ENCODE results near the gene CRB2.

The CRB2 gene

DNA sequence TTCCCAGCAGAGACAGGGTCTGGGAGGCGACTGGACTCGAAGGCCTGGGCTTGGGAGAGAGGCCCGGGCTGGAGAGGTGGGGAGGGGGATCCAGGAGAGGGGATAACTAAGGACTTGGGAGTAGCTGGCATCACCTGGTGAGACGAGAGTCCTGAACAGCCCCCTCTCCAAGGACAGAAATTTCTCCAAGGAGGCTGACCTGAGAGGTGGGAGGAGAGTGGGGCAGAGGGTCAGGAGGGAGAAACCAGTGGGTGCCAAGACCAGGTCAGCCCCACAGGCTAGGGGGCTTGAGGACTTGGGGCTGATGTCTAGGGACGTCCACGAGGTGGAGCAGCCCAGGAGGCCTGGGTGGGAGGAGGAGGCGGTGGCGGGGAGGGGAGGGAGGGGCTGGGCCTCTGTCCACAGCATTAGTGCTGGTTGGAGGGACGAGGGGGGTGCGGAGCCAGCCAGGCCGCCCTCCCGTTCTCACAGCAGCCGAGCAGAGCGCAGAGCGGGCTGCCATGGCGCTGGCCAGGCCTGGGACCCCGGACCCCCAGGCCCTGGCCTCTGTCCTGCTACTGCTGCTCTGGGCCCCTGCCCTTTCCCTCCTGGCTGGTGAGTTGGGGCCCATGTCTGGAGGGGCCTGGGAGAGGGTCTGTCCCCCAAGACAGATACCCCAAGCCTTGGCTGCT lies at the start of gene CRB2:
TSS of gene CRB2 (plus strand) at position 437 of the 671 bp plus-strand sequence. CDS start at position 501, 64 bp downstream.
- peak; percentile 81 for DNase-seq (ENCODE audit: low read depth, low spot score)

DNA sequence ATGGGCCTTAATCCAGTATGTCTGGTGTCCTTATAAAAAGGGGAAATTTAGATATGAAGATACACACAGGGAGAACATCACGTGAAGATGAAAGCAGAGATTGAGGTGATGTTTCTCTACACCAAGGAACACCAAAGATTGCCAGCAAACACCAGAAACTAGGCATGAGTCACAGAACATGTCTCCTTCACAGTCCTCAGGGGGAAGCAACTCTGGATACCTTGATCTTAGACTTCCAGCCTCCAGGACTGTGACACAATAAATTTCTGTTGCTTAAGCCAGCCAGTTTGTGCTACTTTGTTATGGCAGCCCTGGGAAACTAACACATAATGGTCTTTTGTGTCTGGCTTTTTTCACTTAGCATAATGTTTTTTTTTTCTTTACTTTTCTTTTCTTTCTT lies 46.4 kb upstream of the CRB2 start:
- no peak for DNase-seq (ENCODE audit: low read depth, low spot score)

DNA sequence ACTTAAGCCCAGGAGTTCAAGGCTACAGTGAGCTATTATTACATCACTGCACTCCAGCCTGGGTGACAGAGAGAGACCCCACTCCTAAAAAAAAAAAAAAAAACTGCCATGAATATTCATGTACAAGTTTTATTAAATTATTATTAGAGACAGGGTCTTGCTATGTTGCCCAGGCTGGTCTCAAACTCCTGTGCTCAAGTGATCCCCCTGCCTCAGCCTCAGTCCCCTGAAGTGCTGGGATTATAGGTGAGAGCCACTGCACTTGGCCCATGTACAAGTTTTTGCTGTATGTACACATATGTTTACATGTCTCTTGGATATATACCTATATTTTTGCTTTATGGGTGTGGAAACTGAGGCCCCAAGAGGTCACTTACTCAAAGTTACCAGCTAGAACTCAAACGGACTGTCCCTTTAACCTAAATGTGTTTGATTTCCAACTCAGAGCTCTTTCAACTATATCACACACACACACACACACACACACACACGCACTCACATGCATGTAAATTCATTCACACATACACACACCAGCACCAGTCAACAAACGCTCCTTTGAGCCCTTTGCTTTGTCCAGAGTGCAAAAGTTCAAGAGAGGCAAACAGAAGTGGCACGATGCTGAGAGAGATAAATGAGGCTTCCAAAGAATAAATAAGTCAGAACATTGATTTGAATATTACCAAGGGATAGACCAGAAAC lies 45.3 kb upstream of the CRB2 start:
- no peak for DNase-seq (ENCODE audit: low read depth, low spot score)

DNA sequence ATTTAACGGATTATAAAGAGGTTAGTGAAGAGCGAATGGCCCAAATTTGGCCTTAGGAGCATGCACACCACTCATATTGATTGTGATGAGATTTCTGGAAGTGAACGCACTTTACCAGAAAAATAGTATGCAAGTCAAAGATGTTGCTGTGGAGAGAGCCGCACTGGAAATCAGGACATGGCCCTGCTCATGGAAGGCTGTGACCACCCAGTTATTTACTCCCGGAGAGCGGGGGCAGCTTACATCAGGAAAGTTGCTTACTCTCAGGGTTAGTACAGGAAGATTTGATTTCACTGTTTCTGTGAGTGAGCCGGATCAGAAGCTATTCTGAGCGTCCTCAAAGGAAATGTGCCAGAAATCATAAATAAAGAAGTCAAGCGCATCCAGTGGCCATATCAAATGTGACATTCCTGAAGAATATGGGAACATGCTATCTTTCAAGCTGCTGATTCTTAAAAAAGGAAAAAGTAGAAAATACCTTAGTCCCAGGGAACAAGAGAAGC lies 44.7 kb upstream of the CRB2 start:
- DNase-seq (ENCODE audit: low read depth, low spot score), result no peak

DNA sequence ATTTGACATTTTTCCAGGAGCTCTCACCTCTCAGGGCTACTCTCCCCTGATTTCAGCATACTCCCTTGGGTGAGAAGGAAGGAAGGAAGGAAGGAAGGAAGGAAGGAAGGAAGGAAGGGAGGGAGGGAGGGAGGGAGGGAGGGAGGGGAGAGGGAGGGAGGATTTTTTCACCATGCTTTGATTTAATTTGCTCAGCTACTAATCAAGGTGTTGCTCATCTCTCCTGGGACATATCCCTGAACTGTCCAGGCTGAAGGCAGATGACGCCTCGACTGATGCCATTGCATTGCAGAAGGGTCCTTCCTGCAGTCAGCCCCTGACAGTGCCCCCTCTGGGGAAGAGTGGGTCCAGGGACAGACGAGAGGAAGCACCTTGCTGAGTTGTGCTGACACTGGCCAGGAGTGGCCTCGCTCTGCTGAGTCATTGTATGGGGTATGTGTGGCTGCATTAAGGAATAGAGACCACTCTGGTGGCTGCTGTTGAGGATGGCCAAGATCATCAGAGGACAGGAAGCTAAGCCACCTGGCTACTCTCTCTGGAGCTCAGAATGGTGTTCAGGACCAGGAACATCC lies 43.6 kb upstream of the CRB2 start:
- DNase-seq (ENCODE audit: low read depth, low spot score), result no peak

DNA sequence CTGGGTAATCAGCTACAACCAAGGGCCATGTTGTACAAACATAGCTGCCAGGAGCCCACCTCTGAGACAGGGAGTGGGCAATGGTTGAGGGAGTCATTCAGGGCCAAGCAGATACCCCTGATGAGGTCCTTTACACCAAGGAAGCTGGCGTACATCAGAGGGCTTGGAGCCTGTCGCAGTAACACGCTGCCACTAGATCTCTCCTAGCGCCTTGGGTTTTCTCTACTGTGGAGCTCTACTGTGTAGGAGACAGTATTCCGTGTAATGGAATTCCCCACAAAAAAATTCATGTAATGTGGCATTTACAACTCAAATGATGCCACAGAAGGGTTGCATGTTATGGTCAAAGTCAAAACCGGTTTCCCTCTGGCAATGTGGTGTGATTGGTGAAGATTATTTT lies 41.4 kb upstream of the CRB2 start:
- DNase-seq (ENCODE audit: low read depth, low spot score), result no peak

DNA sequence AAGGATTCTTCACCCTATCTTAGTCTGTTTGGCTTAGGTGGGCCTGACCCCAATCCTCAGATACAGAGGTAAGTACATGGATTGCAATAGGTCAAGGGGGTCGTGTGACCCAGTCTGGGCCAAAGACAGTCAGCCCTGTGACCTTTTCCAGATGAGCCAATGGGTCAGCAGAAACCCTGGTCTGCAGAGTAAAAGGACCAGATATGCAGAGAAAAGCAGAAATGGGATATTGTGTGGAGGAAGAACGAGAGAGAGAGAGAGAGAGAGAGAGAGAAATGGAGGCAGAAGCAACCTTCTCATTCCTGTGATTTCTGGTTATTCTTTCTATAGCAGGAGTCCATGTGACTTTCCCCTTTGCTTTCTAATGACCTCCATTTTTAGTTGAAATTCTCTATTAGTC lies 40.4 kb upstream of the CRB2 start:
- DNase-seq (ENCODE audit: low read depth, low spot score), result no peak

DNA sequence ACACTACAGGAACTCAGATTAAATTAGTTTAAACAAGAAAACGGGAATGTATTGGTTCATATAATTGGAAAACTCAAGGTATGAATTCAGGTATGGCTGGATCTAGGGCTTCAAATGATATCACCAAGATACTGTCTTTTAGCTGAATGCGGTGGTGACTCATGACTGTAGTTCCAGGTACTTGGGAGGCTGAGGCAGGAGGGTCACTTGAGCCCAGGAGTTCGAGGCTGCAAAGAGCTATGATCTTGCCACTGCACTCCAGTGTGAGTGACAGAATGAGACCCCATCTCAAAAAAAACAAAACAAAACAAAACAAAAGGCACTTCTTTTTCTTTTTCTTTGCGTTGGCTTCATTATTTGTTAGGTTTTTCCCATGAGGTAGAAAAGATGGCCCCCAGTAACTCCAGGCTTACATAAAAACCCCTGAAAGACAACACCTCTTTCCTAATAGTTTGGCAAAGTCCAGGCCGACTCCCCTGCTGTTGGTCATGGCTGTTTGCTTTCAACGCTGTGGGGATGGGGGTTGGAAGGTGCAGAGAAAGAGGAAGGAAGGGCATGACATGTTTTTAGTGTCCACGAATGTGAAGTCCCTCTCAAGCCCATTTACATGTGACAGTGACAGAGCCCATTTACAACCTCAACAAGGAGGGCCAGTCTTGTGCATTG lies 39.8 kb upstream of the CRB2 start:
- DNase-seq (ENCODE audit: low read depth, low spot score), result no peak

DNA sequence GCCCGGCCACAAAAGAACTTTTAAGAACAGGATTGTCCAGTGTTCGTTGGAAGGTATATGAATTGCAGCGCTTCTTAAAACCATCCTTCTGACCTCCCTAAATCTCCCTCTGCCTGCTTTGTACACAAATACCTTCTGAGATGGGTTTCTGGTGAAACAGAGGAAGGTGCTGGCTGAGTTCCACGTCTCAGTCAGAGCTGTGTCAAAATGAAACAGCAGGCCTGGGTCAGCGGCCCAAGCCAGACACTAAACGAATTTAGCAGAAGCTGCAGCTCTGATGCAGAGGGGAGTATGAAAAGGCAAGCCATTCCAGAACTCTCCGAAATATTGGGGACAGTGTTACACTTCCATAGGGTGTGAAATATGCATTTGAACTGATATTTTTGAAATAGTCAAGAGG lies 37.8 kb upstream of the CRB2 start:
- no peak for DNase-seq (ENCODE audit: low read depth, low spot score)

DNA sequence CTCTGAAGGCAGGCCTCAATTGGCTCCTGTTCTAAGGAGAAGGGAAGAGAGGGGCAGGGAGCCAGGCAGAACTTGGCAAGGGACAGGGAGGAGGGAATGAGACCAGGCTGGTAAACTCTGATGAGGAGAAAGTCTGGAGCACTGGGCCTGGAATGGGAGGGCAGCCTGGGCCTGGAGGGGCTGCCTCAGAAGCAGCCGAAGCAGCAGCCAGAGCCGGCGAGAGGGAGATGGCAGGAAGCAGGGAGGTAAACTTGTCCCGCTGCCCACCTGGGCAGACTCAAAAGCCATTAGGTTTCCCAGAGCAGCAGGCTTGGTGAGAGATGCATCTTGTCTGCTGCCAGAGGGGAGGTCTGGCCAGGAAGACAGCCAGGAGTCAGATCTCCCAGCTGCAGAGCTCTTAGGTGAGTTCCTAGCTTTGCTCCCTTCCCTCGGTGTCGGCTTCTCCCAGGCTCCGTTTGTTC lies 37.0 kb upstream of the CRB2 start:
- no peak for DNase-seq (ENCODE audit: low read depth, low spot score)

DNA sequence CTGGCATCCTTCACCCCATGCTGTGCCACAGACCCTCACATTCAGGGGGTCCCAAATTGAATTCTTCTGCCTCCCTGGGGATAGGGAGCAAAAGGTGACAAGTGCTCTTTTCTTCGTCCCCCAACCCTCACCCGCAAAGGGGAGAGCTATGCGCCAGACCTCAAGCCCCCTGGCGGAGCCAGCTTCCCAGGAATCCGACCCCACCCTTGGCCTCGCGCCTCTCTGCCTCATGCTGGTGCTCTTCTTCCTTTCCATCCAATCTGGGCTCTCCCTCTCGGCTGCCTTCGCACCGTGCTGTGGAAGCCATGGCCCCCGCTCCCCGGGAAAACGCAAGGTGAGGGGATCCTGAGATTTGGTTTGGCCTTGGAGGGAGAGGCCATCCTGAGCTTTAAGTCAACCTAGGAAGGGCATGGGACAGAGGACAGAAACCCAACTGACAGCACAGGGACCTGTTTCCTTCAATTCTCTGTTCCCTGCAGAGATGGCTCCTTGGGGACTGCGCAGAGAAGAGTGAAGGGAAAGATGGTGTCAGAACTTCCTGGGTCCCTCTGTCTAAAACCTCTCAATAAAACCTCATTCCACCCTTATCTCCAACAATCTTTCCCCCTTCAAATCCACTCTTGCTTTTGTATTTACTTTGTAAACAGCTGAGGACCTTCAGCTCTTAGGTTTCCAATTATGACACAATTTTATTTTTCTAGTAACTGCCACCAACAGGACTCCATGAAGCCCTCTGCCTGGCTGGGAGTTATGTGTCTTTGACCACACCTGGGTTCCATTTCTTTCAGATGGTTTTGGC lies 36.3 kb upstream of the CRB2 start:
- no peak for DNase-seq (ENCODE audit: low read depth, low spot score)

DNA sequence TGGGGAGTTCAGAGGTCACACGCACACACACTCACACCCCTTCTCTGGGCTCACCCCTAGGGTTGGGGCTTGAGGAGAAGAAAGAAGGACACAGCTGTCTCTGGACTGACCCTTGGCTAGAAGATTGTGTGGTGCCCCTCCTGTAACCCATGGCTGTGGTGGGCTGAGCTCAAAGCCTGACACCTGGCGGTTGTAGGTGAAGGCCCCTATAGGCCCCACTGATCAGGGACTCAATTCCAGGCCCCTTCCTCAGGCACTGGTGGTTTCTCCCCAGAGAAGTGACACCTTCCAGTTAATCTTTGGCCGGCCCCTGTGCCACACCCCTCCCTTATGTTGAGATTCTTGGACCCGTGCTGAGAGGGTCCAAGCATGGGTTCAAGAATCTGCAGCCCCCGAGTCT lies 35.2 kb upstream of the CRB2 start:
- no peak for DNase-seq (ENCODE audit: low read depth, low spot score)

DNA sequence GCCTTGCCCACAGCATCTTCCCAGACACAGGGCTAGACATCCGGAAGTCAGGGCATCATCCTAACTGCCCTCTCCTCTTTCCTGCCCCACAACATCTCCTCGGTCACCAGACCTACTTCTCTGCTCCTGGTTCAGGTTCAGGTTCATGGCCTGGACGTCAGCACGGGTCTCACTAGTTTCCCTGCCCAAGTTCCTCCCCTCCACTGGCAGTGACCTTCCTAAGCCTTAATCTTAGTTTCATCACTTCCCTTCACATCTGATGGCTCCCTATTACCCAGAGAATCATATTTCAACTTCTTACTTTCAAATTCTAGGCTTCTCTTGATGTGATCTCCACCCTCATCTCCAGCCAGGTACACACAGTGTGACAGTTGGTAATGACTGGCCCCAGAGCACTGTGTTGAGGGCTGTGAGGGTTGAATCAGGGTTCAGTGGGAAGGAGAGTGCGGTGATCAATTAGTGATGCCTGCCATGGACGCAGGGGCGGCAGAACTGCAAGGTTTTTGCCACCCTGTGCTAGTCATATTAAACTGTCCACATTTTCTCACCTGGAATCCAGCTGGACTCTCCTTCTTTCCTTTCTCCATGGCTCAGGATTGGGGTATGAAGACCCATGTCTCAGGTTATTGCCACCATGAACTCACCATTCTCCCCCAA lies 34.3 kb upstream of the CRB2 start:
- DNase-seq (ENCODE audit: low read depth, low spot score), result no peak

DNA sequence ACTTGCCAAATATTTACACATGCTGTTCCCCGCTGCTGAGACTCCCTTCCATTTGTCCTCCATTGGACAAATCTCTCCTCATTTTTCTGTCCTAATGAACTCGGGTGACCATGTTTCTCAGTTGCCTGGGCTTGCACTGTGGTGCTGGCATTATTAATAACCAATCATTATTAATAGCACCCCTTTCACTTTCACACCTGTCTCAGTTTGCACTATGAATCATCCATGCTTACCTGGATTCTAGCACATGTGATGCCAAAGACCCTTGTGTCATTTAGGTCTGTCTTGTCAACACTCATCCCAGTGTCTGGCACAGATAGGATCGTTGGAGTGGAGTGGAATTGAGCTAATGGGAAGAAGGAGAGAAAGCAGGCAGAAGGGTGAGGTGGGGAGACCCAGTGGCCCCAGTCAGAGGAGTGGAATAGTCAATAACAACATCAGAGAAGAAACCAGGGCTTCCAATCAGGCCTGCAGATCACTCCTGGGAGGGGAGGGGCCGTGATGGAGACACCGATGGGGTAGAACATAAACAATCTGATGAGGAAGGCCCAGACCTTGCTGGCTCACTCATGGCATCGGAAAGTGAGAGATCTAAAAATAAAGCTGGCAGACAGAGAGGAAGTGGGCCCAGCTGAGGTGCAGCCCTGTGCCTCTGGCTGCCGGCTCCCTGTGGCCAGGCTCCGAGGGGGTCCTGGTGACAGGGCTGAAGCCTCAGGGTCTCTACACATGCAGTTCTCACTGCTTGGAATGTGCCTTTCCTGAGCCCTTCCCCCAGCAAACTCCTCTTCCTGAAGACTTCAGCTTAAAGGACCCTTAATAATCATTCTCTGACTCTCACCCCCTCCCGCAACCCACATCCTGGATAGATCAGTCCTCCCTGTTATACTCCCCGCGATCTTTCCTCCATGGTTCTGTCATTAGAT lies 33.5 kb upstream of the CRB2 start:
- peak; percentile 74 for DNase-seq (ENCODE audit: low read depth, low spot score)

DNA sequence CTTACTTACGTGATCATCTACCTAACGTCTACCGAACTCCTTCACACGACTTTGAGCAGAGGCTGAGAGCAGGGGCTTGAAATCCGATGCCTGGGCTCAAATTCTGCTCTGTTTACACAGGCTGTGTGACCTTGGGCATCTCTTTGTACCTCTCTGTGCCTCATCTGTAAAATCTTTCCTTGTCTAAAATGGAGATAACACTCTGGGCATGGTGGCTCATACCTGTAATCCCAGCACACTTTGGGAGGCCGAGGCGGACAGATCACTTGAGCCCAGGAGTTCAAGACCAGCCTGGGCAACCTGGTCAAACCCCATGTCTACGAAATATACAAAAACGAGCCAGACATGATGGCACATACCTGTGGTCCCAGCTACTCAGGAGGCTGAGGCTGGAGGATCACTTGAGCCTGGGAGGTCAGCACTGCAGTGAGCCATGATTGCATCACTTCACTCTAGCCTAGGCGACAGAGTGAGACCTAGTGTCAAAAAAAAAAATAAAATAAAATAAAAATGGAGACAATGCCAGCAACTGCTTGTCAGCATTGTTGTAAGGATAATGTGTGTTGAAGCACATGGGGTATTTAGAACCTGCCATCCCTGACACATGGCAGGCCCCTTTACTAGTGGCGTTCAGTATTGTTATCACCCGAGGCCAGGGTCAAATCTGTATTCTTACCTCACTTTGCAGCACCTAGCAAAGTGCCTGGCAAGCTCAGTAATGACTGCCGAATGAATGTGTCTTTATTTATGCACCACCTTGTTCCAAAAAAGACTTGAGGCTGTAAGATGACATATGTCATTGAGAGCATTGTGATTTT lies 32.6 kb upstream of the CRB2 start:
- DNase-seq (ENCODE audit: low read depth, low spot score), result no peak

DNA sequence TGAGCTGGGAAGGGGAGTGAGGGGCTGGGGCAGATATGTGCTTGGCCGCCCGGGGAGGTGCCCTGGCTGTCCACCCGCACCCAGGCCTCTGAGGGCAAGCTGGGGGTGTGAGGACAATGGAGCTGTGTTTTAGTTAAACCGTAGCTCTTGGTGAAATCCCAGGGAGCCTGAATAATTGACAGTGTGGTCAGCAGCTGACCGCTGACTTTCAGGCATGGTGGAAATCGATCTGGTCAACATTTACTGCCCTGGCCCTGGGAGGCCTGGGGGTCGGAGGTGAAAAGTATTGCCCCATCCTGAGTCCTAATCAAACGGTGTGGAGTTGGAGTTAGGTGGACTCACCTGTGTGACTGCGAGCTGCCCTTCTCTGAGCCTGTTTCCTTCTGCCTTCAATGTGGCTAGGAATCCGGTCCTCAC lies 31.2 kb upstream of the CRB2 start:
- no peak for DNase-seq (ENCODE audit: low read depth, low spot score)

DNA sequence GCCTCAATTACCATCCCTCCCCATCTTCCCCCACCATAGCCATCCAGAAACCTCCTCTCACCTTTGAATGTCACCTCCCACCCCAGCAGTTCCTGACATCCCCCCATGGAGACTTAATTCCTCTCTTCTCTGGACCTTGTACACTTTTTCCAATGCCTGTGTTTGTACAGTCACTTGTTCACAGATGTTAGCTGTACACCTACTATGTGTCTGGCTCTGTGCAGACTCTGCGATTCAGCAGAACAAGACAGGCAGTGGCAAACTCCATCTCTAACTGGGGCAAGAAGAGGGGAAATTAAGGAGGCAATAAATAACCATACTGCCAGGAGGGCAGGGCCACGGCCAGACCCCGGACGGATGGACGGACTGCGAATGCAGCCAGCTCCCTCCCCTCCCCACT lies 29.8 kb upstream of the CRB2 start:
- DNase-seq (ENCODE audit: low read depth, low spot score), result no peak

DNA sequence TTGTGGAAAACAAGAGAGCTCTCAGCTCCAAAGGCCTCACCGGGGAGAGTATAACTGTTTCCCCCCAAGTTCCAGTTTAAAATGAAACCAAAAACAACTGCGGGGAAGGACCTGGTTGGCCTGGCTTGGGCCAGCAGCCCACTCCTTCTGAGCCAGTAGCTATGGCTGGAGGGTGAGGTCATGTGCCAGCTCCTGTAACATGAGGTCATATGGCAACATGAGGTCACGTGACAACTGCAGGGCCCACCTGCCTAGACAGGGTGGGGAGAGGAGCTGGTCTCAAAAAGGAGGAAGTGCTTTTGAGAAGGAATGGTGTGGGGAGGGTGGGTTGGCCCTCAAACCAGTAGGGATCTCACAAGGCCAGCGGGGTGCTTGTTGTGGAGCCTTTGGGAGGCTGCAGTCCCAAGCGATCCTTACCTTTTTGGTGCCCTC lies 29.3 kb upstream of the CRB2 start:
- peak; percentile 68 for DNase-seq (ENCODE audit: low read depth, low spot score)

DNA sequence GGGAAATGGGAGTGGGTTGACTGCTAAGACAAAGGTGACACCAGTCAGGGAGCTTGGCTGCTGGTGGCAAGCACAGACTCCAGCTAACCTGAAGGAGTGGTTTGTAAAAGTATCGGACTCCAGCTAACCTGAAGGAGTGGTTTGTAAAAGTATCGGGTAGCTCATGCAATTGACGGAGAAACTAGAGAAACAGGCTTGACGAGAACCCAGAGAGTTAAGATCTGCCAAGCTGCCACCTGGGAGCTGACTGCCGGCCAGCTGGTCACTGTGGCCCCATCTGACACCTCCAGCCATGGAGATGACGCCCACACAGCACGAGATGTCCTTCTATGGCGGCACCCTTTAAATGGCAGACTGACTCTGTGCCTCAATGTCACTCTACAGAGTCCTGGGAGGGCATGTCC lies 28.3 kb upstream of the CRB2 start:
- DNase-seq (ENCODE audit: low read depth, low spot score), result peak; percentile 78
